WI38 (cell line): Measurements from ENCODE around the gene BHLHE40.

Experiments
- H3K4me3 ChIP-seq: 2 replicates; pipeline ENCODE4 v1.5.1; 2011; ENCODE audit warnings: low read depth, mild to moderate bottlenecking, control low read depth, low read length
- TF ChIP-seq, protein P1 (sequence below): IDR thresholded peaks from 2 replicates; pipeline ENCODE4 v1.5.1; 2012; ENCODE audit warnings: low read depth, mild to moderate bottlenecking, control low read depth, low read length

The BHLHE40 gene

DNA sequence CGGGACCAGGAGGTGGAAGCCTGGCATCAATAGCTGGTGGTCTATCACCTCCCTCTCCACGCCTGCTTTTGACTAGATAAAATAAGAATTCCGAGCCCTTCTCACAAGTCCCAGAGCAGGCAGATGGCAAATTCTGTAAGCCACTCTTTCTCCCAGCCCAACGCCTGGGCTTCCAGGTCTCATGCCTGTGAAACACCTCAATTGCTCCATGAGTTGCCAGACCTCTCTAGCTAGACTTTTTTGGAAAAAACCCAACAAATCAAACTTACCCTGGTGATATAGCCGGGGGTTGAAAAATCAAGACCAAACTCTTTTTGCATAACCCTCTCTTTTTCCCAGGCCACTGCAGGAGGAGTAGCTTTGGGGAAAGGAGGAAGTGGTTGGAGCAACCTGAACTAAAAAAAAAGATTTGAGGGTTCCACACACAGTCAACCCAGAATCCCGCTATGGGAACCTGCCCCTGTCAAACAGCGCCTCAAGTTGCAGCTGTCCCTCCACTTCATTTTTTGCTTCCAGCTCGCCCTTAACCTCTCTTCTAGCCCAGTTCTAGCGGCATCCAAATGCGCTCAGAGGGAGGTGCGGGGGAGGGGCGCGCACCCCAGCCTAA lies 7.0 kb downstream of the BHLHE40 start:
- peak overlapping the region; percentile 49 for H3K4me3 ChIP-seq

DNA sequence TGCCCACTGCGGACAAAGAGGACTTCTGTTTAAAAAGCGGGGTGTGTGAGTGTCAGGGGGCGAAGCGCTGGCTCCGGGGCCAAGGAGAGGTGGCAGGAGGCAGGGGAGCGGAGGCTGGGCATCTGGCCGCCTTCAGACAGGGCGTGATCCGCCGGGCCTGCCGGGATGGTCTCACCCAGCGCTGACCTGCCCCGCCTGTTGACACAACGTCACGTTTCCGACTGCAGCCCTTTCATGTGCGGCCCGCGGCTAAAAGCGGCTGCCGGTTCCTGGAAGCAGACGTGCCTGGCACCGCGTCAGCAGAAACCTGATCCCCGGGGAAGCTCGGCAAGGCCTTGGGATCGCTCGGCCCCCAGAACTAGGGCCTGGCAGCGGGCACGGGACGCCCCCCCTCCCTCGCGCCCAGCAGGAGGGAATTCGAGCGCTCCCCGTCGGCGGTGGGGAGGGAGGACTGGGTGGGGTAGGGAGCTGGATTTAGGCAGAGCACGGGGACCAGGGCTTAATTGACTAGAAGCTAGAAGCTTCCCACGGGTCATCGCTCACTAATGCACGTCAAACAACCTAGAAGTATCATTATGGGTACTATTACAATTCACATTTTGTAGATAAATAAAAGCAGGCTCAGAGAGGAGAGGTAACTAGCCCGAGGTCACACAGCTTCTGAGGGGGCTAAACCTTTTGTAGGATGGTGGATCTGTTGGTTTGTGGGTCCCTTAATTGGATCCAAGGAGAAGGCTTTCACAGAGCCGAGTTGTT lies 7.7 kb downstream of the BHLHE40 start:
- TF ChIP-seq, protein P1, sequence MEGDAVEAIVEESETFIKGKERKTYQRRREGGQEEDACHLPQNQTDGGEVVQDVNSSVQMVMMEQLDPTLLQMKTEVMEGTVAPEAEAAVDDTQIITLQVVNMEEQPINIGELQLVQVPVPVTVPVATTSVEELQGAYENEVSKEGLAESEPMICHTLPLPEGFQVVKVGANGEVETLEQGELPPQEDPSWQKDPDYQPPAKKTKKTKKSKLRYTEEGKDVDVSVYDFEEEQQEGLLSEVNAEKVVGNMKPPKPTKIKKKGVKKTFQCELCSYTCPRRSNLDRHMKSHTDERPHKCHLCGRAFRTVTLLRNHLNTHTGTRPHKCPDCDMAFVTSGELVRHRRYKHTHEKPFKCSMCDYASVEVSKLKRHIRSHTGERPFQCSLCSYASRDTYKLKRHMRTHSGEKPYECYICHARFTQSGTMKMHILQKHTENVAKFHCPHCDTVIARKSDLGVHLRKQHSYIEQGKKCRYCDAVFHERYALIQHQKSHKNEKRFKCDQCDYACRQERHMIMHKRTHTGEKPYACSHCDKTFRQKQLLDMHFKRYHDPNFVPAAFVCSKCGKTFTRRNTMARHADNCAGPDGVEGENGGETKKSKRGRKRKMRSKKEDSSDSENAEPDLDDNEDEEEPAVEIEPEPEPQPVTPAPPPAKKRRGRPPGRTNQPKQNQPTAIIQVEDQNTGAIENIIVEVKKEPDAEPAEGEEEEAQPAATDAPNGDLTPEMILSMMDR: no peak
- peak overlapping the region; percentile 49 for H3K4me3 ChIP-seq

More for the DNA sequence above, 7.0 kb downstream of the BHLHE40 start:
- TF ChIP-seq, protein P1: no peak

DNA sequence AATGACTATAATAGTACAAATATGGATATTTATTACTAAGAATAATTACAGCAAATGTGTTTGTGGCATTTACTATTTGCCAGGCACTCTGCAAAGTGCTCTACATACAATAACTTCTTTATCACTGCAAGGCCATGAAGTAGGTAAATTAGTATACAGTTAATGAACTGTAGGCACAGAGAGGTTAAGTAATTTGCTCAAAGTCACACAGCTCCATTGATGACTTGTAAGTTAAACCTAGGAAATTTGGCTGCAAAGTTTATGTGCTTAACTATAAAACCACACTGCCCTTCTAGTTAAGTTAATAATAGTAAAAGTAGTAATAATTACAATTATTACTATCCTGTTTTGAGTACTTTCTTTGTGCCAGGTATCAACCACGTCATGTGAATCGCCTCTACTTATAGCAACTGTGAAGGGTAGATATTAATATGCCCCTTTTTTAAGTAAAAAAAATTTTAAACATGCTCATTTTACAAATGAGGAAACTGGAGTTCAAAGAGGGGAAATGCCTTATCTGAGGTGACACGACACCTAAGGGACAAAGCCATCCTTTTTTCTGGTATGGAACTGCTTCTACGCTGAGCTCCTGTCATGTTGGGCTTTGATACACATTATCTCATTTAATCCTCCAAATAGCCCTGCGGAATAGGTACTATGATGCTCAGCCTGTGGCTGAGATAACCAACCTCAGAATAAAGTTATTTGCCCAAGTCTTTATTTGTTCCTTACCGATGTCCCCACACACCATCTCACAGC lies 8.5 kb downstream of the BHLHE40 start:
- TF ChIP-seq, protein P1: no peak
- H3K4me3 ChIP-seq: peak overlapping the region; percentile 49; the same call in 1 of the 2 replicates

DNA sequence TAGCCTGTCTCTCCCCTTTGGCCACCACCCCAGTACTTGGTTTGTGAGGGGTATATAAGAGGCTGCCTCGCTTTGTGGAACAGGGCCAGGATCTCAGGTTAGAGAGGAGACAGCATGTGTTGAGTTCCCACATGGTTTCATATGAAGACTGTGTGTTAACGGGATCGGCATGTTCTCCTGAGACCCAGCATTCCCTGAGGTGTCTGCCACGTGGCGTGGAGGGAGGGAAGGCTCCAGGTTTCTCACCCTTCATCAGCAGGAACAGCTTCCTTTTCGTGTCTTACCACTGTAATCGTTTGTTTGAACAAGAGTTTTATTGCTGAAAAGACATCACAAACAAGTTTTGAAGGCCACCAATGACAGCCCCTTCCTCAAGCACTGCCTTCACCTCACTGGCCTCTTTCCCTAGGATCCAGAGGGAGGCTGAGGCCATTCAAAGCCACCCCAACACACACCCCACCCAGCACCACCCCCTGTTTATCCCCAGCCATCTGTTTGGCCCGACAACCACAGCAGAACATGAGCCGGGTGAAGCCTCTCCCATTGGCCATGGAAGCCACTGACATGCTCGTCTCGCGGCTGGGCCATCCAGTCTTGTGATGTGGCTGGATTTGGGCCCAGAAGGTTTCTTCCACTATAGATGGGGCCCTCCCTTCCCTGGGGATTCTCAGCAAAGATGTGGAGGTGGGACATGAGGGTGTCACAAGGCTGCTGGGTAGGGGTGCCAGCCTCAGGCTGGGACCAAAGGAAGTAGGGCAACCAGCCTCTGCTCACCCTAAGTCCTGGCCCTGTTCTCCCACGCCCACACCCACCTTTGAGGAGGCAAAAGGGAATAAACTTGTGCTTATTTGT lies 10.0 kb downstream of the BHLHE40 start:
- no peak overlapping the region for H3K4me3 ChIP-seq
- TF ChIP-seq, protein P1: no peak

DNA sequence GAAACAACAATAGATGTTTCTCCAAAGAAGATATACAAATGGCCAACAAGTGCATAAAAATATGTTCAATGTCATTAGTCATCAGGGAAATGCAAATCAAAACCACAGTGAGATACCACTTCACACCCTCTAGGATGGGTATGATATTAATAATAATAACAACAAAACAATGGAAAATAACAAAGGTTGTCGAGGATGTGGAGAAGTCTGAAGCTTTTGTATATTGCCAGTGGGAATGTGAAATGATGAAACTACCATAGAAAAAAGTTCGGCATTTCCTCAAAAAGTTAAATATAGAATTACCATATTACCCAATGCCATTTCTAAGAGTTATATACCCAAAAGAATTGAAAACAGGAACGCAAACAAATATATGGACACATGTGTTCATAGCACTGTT lies 10.8 kb downstream of the BHLHE40 start:
- TF ChIP-seq, protein P1: no peak
- H3K4me3 ChIP-seq: no peak overlapping the region

DNA sequence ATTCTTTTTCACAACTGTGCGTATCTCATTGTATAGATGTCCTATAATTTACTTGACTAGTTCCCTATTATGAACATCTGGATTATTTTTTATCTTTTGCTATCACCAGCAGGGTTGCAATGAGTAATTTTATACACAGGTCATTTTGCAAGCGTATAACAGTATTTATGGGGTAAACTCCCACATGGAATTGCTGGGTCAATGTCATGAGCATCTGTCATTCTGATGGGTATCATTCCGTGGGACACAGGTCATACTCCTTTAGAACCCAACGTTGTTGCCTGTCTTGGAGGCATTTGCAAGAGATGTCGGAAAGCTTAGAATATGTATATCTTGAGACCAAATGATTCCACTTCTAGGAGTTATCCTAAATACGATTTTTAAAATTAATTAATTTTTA lies 12.9 kb downstream of the BHLHE40 start:
- H3K4me3 ChIP-seq: no peak overlapping the region
- TF ChIP-seq, protein P1: no peak
